Endometrial microvascular endothelial cells (primary cell): ENCODE data around the gene TBCCD1. TPM values are rescaled to one million over a fixed set of nuclear protein-coding genes. Genes with fewer than 3 reads are reported as not detected.
"Not testable (repeated sequence)": the region's sequence is repeated elsewhere in the genome, so short reads cannot be mapped to it uniquely, and the experiment has no call there.

Experiments used
- in situ Hi-C: cut with HindIII; loops from 2 replicates; pipeline ENCODE4 v1.10.0; 2017; ENCODE audit warnings: low sequenced_read_pairs, low pct_unique_long_range_greater_than_20kb; ENCODE audit errors: inconsistent ontology term
- total RNA-seq: library from RNA; depleted of rRNA; stranded (reverse); fragments of >200 nt; gene quantifications from one replicate; pipeline ENCODE4 v1.2.3, GENCODE V29; 2015; ENCODE audit errors: inconsistent ontology term

TBCCD1 gene
- total RNA-seq, 1 donor from 2014 or later: 21.6 TPM

DNA sequence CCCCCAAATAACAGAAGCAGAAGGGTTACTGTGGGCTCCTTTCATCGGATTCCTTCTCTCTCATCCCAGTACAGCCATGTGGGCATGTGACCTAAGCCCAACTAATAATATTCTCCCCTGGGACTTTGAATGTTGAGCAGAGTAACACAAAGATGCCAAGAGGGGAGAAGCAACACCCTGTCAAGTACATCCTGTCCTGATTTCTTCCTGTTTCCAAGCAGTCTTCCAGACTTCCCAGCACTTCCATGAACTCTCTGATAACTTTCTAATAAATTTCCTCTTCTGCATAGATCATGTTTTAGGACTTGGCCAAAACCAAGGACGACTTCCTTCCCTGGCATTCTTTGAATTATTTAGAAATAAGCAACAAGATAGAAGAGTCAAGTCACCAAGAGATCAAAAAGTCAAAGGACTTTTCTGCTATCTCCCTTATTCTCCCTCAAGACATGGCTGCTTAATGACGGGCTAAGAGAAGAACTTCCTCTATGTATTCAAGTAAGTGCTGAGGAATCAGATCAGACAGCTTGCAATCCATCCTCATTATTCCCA lies 60.9 kb downstream of the TBCCD1 start:
- in situ Hi-C loops: no loop called here

DNA sequence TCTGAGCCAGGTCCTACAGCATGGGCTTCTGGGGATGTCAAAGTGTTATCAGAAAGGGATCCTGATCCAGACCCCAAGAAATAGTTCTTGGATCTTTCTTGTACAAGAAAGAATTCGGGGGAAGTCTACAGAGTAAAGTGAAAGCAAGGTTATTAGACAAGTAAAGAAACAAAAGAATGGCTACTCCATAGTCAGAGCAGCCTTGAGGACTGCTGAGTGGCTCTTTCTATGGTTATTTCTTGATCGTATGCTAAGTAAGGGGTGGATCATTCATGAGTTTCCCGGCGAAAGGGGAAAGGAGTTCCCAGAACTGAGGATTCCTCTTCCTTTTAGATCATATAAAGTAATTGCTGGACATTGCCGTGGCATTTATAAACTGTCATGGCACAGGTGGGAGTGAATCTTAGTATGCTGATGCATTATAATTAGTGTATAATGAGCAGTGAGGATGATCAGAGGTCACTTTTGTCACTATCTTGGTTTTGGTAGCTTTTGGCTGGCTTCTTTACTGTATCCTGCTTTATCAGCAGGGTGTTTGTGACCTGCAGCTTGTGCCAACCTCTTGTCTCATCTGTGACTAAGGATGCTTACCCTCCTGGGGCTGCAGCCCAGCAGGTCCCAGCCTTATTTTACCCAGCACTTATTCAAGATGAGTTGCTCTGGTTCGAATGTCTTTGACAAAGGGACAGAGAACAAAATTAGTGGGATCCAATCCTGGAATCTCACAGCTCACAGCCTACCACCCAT lies 64.0 kb downstream of the TBCCD1 start:
- in situ Hi-C loops: no loop called here

DNA sequence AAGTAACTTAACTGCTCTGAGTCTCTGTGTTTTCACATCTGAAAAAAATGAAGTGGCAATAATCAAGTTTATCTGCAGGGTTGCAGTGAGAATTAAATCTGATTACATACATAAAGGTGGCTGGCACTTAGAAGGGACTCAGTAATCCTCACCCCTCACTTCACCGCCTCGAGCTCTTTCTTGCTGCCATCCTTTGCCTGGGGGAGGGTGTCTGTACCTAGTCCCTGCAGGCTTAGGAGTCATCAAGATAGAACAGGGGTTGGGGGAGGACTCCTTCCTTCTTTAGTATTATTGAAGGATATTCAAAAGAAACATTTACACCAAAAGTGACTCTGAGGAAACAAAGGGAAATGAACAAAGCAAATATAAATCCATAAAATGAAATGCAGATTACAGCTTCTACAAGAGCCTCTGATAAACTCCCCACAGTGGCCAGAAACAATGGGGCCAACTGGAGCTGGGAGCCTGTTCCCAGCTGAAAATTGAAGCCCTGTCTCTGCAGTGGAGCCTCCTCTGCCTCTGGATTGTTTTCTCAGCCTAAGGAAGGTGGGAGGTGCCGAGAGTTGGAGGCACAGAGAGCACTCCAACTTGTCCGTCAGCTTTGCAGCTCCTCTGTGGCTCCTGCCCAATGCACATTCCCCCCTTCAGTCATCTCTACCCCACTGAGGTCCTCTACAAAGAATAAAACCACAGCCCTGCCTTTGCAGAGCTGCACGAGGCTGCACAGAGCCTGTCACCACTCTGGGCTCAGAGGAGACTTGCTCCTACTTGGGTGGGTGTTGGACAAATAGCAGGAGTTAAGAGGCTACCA lies 64.8 kb downstream of the TBCCD1 start:
- in situ Hi-C loops: no loop called here

DNA sequence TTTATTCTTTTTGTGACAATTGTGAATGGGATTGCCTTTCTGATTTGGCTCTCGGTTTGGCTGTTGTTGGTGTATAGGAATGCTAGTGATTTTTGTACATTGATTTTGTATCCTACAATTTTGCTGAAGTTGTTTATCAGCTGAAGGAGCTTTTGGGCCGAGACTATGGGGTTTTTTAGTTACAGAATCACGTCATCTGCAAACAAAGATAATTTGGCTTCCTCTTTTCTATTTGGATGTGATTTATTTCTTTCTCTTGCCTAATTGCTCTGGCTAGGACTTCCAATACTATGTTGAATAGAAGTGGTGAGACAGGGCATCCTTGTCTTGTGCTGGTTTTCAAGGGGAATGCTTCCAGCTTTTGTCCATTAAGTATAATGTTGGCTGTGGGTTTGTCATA lies 67.2 kb downstream of the TBCCD1 start:
- in situ Hi-C loops: not testable (repeated sequence)

DNA sequence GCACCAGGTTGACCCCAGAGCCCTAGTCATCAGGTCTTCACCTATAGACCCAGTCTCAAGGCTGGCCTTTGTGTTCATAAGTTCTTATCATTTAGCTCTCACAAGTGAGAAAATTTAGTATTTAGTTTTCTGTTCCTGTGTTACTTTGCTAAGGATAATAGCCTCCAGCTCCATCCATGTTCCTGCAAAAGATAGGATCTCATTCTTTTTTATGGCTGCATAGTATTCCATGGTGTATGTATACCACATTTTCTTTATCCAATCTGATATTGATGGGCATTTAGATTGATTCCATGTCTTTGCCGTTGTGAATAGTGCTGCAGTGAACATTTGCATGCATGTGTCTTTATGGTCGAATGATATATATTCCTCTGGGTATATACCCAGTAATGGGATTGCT lies 69.1 kb downstream of the TBCCD1 start:
- in situ Hi-C loops: not testable (repeated sequence)

DNA sequence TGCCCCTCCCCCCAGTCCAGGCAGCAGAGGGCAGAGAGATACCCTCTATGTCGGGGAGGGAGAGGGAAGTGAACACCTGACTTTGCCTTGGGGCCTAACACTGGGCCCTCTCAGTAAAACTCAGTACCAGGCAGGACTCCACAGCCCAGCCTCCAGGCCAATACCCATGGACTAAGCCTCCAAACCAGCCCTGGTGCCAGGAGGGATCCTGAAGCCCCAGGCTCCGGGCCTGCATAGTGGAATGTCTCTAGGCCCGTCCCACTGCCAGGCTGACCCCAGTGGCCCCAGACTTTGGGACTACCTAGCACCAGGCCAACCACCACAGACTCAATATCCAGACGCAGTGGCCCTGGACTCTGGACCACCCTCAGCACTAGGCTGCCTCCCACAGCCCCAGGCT lies 69.5 kb downstream of the TBCCD1 start:
- in situ Hi-C loops: no loop called here

DNA sequence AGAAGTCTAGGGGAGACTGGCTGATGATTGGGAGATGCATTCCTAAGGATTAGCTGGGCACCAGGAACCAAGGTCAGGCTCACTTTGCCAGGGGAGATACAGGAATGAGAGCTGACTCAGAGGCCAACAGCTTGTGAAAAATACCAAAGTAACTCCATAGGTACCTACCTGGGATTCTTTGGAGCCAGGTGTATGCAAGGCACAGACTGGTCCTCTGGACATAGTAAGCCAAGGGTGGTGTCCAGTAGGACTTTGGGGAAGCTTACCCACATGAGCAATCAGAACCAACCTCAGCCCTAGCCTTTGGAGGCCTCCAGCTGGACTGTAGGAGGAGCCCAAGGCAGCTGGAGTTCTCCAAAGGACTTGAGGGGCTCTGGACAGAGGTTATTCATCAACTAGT lies 70.5 kb downstream of the TBCCD1 start:
- in situ Hi-C loops: no loop called here

Other genes starting within 250 kb of the TBCCD1 start
- 1.7 TPM for gene DGKG, start 205.1 kb downstream of the TBCCD1 start, total RNA-seq
- gene CRYGS, start 23.0 kb downstream of the TBCCD1 start, total RNA-seq: 0.28 TPM
- gene DNAJB11, start 3.4 kb upstream of the TBCCD1 start, total RNA-seq: 78.0 TPM
- gene AHSG, start 45.7 kb upstream of the TBCCD1 start, total RNA-seq: not detected
- not detected for gene FETUB, start 73.1 kb upstream of the TBCCD1 start, total RNA-seq
- not detected for gene HRG, start 98.7 kb upstream of the TBCCD1 start, total RNA-seq
- gene KNG1, start 150.0 kb upstream of the TBCCD1 start, total RNA-seq: not detected
- 238 TPM for gene EIF4A2, start 216.2 kb upstream of the TBCCD1 start, total RNA-seq
- gene RFC4, start 239.1 kb upstream of the TBCCD1 start, total RNA-seq: 57.0 TPM